Esophagus squamous epithelium (tissue), 5 donors: ENCODE results near the gene PPP1R18. TPM values are rescaled to one million over a fixed set of nuclear protein-coding genes. Genes with fewer than 3 reads are reported as not detected.
A peak's percentile ranks its signal among the peaks of the same experiment; 100 is the strongest.

Experiments
- DNase-seq: peaks from one replicate; lab custom pipeline; 2025; lab: John Stamatoyannopoulos, UW
- H3K27ac ChIP-seq, 4 donors: fragments of 200-600 bp; sonication (generic); one replicate each; pipeline ENCODE4 v1.5.1; 2016 to 2019; ENCODE audit warnings: mild to moderate bottlenecking in 1 of 4
- H3K27me3 ChIP-seq, 4 donors: fragments of 200-600 bp; sonication (generic); 1 replicate in 3 of 4; 2 replicates in 1 of 4; pipeline versions ENCODE4 v1.5.1 to v1.6.0; 2017 to 2021; ENCODE audit warnings: antibody characterized with exemption in 1 of 4
- H3K36me3 ChIP-seq, 3 donors: fragments of 200-600 bp; sonication (generic); one replicate each; pipeline ENCODE4 v1.5.1; 2016 to 2019
- H3K4me1 ChIP-seq, 3 donors: fragments of 200-600 bp; sonication (generic); one replicate each; pipeline ENCODE4 v1.5.1; 2017 to 2019
- H3K4me3 ChIP-seq, 4 donors: fragments of 200-600 bp; sonication (generic); 1 replicate in 3 of 4; 2 replicates in 1 of 4; pipeline ENCODE4 v1.5.1; 2016 to 2019; ENCODE audit warnings: mild to moderate bottlenecking in 2 of 4, moderate library complexity in 1 of 4
- H3K9me3 ChIP-seq, 3 donors: fragments of 200-600 bp; sonication (generic); one replicate each; pipeline ENCODE4 v1.5.1; 2016 to 2019
- POLR2A ChIP-seq, 4 donors: fragments of 450-650 bp; IDR thresholded peaks; one replicate each; pipeline ENCODE4 v1.6.1; 2017; ENCODE audit warnings: antibody characterized with exemption in 4 of 4, mild to moderate bottlenecking in 4 of 4, moderate library complexity in 3 of 4
- WGBS, 2 donors: methylation state at CpG; one replicate each; pipeline ENCODE4 v1.1.5; 2018; 5-methylcytosine and 5-hydroxymethylcytosine counted together
- intact Hi-C: fragments of 100-400 bp; cut with DNase I; formaldehyde crosslinking; loops from one replicate; pipeline ENCODE4 v1.15.0; 2022
- total RNA-seq, 4 donors: library from RNA; depleted of rRNA; stranded (reverse); fragments of >200 nt; gene quantifications; one replicate each; pipeline ENCODE4 v1.1.0, GENCODE V29; 2016
- TF ChIP-seq, protein P1 (sequence below), 6 experiments: fragments of 450-650 bp in 4 of 6; fragments of 200-600 bp in 2 of 6; sonication (generic) in 2 of 6; IDR thresholded peaks; one replicate each; pipeline ENCODE4 v1.5.1; 2016 to 2019; ENCODE audit warnings: antibody characterized with exemption in 6 of 6, mild to moderate bottlenecking in 4 of 6, moderate library complexity in 4 of 6
- donor health status: DM: yes; HTN: yes; CAD: no.

Gene PPP1R18
- total RNA-seq, 4 donors from 2014 or later, result 9.8 to 22.2 (median 17.4) TPM

DNA sequence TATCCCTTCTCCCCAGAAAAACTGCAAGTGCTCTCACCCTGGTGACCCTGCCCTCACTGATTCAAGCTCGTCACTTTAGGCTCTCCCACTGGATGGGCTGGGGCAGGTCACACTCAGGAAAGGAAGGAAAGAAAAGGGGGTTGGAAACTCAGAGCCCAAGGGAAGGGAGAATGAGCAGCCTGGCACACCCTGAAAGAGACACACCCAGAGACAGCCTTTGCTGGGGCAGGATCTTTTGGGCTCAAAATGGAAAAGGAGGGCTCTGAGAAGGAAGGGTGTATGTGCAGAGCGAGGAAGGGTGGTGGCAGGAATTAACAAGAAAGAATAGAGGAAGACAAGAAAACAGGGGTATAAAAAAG is 2.5 kb downstream of the PPP1R18 start:
- peak overlapping the region; percentile 73 to 92 (median 82) for H3K4me3 ChIP-seq
- peak overlapping the region; percentile 96 to 99 (median 98) for H3K27ac ChIP-seq
- TF ChIP-seq, protein P1, sequence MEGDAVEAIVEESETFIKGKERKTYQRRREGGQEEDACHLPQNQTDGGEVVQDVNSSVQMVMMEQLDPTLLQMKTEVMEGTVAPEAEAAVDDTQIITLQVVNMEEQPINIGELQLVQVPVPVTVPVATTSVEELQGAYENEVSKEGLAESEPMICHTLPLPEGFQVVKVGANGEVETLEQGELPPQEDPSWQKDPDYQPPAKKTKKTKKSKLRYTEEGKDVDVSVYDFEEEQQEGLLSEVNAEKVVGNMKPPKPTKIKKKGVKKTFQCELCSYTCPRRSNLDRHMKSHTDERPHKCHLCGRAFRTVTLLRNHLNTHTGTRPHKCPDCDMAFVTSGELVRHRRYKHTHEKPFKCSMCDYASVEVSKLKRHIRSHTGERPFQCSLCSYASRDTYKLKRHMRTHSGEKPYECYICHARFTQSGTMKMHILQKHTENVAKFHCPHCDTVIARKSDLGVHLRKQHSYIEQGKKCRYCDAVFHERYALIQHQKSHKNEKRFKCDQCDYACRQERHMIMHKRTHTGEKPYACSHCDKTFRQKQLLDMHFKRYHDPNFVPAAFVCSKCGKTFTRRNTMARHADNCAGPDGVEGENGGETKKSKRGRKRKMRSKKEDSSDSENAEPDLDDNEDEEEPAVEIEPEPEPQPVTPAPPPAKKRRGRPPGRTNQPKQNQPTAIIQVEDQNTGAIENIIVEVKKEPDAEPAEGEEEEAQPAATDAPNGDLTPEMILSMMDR (IDR thresholded peaks at IDR 0.05), result no peak
- TF ChIP-seq POLR2A (IDR thresholded peaks at IDR 0.05), result peak in 1 of 4 donors; percentile 27
- peaks cover 0 to 14% (median 0%) of the 10 kb centered on the region in 3 donors for H3K36me3 ChIP-seq
- DNase-seq, result no peak
- WGBS, 2 donors, result 0 to 3% methylated on average over 2 of the region's 2 CpGs
- no peaks in the 10 kb centered on the region for H3K9me3 ChIP-seq
- H3K4me1 ChIP-seq, result peaks cover 57 to 92% (median 65%) of the 10 kb centered on the region in 3 donors
- H3K27me3 ChIP-seq, result no peaks in the 10 kb centered on the region
- intact Hi-C loops, result loop anchor here (10.0 kb wide), 1 partner anchor 201 kb away; the partner anchor contains the start of gene DDR1

DNA sequence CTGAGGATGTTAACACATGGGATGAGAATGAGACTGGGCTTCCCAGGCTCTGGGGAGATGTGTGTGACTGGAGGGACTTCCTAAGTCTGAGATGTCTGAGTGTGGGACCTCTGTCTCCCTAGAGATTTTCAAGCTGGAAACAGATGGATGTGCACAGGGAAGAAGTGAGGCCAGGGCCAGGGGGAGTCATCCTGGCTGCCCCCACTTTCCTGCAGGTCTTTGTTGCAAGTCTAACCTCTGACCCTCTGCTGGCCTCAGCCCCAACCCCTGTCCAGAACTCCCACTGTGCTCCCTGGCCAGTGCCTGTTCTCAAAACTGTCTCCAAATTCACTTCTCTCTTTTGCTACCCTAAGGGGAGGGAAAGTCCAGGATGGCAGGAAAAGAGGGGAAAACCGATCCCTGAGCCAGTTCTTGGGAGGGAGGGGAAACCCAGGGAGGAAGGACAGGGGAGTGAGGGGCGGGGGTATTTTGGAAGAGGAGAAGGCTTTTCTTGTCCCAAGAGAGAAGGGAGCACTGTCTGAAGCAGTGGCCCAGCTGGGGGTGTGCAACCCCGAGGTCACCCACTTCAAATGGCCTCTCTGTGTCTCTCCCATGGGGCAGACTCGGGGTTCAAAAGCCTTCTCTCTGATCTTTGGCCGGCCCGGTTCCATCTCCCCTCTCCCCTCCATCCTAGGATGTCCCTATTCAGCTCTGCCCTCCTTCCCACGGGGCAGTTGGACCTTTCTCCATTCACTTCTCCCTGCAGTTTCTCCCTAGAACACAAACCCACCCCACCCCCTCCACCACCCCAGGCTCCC is 3.1 kb downstream of the PPP1R18 start:
- Histone ChIP-seq H3K4me1 (peaks cover 55 to 91% (median 59%) of the 10 kb centered on the region in 3 donors), H3K9me3 (no peaks in the 10 kb centered on the region), H3K4me3 (peak overlapping the region; percentile 73 to 92 (median 82)), H3K27me3 (no peaks in the 10 kb centered on the region), H3K27ac (peak overlapping the region; percentile 96 to 99 (median 98)), H3K36me3 (peaks cover 0 to 19% (median 0%) of the 10 kb centered on the region in 3 donors)
- 0 to 4% methylated on average over 6 of the region's 7 CpGs for WGBS, 2 donors
- no peak for TF ChIP-seq POLR2A (IDR thresholded peaks at IDR 0.05)
- TF ChIP-seq, protein P1 (IDR thresholded peaks at IDR 0.05), result no peak
- no peak for DNase-seq
- intact Hi-C loops, result loop anchor here (10.0 kb wide), 1 partner anchor 201 kb away; the partner anchor contains the start of gene DDR1

DNA sequence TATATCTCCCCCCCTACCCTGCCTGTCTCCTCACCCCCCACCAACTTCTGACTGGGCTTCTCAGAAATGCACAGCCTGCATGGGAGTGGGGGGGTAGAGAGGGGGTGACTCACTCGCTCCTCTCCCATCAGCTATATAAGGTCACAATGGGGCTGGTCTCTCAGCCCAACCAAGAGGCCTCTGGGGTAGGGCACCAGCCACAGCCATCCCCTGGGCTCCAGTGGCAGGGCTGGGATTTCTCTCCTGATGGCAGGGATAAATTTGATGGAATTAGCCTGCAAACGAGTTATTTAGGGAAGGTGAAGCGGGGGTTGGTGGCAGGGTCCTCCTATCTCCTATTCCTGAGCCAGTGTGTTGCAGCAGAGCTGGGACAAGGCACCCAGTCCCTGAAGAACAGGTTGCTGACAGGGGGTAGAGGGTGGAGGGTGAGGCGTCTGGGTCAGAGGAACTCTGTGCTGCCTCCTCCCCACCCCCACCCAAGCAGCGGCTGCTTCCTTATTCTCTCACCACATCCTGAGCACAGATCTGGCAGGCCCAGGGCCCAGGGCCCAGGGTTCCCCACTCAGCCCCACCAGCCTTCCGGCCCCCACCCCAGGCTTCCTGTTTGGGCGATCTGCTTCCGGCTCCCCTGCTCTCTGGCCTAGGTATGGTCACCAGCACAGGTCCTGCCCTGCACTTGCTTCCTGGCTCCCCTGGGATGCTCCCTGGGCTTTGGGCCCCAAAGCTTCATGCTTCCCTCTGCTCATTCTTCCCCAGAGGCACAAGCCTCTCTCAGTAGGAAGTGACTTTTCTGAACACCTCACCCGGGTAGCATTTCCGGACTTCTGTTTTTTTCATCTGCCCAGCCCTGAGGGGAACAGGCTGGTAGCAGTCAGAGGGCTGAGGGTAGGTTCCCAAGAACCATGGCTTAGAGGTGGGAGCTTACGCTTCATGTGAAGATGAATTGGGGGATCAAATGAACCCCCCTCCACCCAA is 4.0 kb downstream of the PPP1R18 start:
- intact Hi-C loops, result loop anchor here (10.0 kb wide), 1 partner anchor 202 kb away; the partner anchor contains the start of gene DDR1
- Histone ChIP-seq H3K9me3 (no peaks in the 10 kb centered on the region), H3K27me3 (no peaks in the 10 kb centered on the region), H3K36me3 (peaks cover 0 to 29% (median 7%) of the 10 kb centered on the region in 3 donors), H3K4me3 (peak overlapping the region; percentile 73 to 92 (median 82)), H3K4me1 (peaks cover 45 to 82% (median 53%) of the 10 kb centered on the region in 3 donors), H3K27ac (peak overlapping the region; percentile 96 to 99 (median 98))
- peak; percentile 70 for DNase-seq
- TF ChIP-seq, protein P1 (IDR thresholded peaks at IDR 0.05), result no peak
- TF ChIP-seq POLR2A (IDR thresholded peaks at IDR 0.05), result peak in 2 of 4 donors; percentile 55 to 59
- 0 to 17% methylated on average over 3 to 6 of the region's 11 CpGs for WGBS, 2 donors

DNA sequence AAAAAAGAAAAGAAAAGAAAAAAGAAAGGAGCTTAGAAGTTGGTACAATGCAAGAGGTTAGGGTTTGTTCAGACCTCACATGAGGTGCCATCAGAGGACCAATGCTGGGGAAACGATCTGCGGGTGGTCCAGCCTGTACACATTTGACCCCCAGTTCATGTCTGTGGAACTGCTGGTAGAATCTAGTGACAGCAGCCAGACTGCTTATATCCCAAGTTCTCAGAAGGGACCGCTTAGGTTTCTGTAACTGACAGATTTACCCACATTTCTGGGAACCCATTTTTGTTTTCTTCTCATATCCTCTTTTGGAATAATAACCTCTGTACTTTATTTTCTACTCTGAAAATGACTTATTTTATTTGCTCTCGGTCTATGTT is 4.7 kb downstream of the PPP1R18 start:
- peak overlapping the region in 3 of 4 donors; percentile 73 to 92 (median 86) for H3K4me3 ChIP-seq
- WGBS, 2 donors, result 20 to 37% methylated on average over 4 of the region's 4 CpGs
- no peak for TF ChIP-seq POLR2A (IDR thresholded peaks at IDR 0.05)
- TF ChIP-seq, protein P1 (IDR thresholded peaks at IDR 0.05), result no peak
- intact Hi-C loops, result loop anchor here (10.0 kb wide), 1 partner anchor 203 kb away; the partner anchor contains the start of gene DDR1
- H3K27ac ChIP-seq, result peak overlapping the region; percentile 96 to 99 (median 98)
- peaks cover 44 to 80% (median 53%) of the 10 kb centered on the region in 3 donors for H3K4me1 ChIP-seq
- DNase-seq, result no peak
- no peaks in the 10 kb centered on the region for H3K9me3 ChIP-seq
- H3K36me3 ChIP-seq, result peaks cover 4 to 35% (median 14%) of the 10 kb centered on the region in 3 donors
- no peaks in the 10 kb centered on the region for H3K27me3 ChIP-seq
